ENCODE measurements around the gene REM1. TPM values are rescaled to one million over a fixed set of nuclear protein-coding genes. Genes with fewer than 3 reads are reported as not detected.

REM1 gene
- total and polyA plus RNA-seq, 2 experiments from 2014 or later = 0.28 TPM; not detected in 1

- no peak overlapping the region for H3K27ac ChIP-seq (ENCODE audit: low read depth)
- no peak overlapping the region for H2AFZ ChIP-seq
- no peak overlapping the region for H3K4me3 ChIP-seq
- no peaks in the 10 kb centered on the region for H3K9me2 ChIP-seq (ENCODE audit: insufficient read depth)
- no peaks in the 10 kb centered on the region for H3K27me3 ChIP-seq (ENCODE audit: insufficient read depth)
- peaks cover 20% of the 10 kb centered on the region for H3K27me3 Mint-ChIP-seq (ENCODE audit: insufficient read depth, low read depth, poor library complexity)
- peaks cover 77% of the 10 kb centered on the region for H3K9me3 Mint-ChIP-seq
- no peak overlapping the region for H3K4me2 ChIP-seq
- no peaks in the 10 kb centered on the region; the same call in 1 of the 2 replicates for H3F3A ChIP-seq (replicated peaks; ENCODE audit: low read depth)
- H3K36me3 ChIP-seq (ENCODE audit: insufficient read depth) = no peaks in the 10 kb centered on the region
- TF ChIP-seq, protein P1, sequence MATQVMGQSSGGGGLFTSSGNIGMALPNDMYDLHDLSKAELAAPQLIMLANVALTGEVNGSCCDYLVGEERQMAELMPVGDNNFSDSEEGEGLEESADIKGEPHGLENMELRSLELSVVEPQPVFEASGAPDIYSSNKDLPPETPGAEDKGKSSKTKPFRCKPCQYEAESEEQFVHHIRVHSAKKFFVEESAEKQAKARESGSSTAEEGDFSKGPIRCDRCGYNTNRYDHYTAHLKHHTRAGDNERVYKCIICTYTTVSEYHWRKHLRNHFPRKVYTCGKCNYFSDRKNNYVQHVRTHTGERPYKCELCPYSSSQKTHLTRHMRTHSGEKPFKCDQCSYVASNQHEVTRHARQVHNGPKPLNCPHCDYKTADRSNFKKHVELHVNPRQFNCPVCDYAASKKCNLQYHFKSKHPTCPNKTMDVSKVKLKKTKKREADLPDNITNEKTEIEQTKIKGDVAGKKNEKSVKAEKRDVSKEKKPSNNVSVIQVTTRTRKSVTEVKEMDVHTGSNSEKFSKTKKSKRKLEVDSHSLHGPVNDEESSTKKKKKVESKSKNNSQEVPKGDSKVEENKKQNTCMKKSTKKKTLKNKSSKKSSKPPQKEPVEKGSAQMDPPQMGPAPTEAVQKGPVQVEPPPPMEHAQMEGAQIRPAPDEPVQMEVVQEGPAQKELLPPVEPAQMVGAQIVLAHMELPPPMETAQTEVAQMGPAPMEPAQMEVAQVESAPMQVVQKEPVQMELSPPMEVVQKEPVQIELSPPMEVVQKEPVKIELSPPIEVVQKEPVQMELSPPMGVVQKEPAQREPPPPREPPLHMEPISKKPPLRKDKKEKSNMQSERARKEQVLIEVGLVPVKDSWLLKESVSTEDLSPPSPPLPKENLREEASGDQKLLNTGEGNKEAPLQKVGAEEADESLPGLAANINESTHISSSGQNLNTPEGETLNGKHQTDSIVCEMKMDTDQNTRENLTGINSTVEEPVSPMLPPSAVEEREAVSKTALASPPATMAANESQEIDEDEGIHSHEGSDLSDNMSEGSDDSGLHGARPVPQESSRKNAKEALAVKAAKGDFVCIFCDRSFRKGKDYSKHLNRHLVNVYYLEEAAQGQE (IDR thresholded peaks at IDR 0.05; ENCODE audit: unreplicated experiment) = no peak
- TF ChIP-seq POLR2AphosphoS5 (IDR thresholded peaks at IDR 0.05; ENCODE audit: low read depth) = no peak
- no peak for TF ChIP-seq STAT1 (IDR thresholded peaks at IDR 0.05; ENCODE audit: unreplicated experiment)
- TF ChIP-seq ZNF462 (CRISPR knock-in tag; IDR thresholded peaks at IDR 0.05) = no peak
- TF ChIP-seq CREB1 (CRISPR knock-in tag; IDR thresholded peaks at IDR 0.05; ENCODE audit: low read depth) = no peak
- no peak for TF ChIP-seq JUNB (IDR thresholded peaks at IDR 0.05; ENCODE audit: unreplicated experiment)
- no peak for TF ChIP-seq ETS1 (IDR thresholded peaks at IDR 0.05)
- no peak for TF ChIP-seq ZNF331 (CRISPR knock-in tag; IDR thresholded peaks at IDR 0.05; ENCODE audit: low read depth)
- TF ChIP-seq ZNF114 (CRISPR knock-in tag; IDR thresholded peaks at IDR 0.05) = no peak
- no peak for TF ChIP-seq NANOG (IDR thresholded peaks at IDR 0.05; ENCODE audit: borderline replicate concordance)
- TF ChIP-seq EZH2phosphoT487 (IDR thresholded peaks at IDR 0.05; ENCODE audit: unreplicated experiment) = no peak
- TF ChIP-seq EZH2 (IDR thresholded peaks at IDR 0.05; ENCODE audit: low read depth, unreplicated experiment) = no peak
- TF ChIP-seq, protein P2, sequence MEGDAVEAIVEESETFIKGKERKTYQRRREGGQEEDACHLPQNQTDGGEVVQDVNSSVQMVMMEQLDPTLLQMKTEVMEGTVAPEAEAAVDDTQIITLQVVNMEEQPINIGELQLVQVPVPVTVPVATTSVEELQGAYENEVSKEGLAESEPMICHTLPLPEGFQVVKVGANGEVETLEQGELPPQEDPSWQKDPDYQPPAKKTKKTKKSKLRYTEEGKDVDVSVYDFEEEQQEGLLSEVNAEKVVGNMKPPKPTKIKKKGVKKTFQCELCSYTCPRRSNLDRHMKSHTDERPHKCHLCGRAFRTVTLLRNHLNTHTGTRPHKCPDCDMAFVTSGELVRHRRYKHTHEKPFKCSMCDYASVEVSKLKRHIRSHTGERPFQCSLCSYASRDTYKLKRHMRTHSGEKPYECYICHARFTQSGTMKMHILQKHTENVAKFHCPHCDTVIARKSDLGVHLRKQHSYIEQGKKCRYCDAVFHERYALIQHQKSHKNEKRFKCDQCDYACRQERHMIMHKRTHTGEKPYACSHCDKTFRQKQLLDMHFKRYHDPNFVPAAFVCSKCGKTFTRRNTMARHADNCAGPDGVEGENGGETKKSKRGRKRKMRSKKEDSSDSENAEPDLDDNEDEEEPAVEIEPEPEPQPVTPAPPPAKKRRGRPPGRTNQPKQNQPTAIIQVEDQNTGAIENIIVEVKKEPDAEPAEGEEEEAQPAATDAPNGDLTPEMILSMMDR (conservative IDR thresholded peaks at IDR 0.05; ENCODE audit: low read depth in 2 of 2) = no peak
- no peaks in the 10 kb centered on the region; the same call in 2 of the 3 replicates for H3K4me1 Mint-ChIP-seq
- no peak overlapping the region for H3K27ac Mint-ChIP-seq
- H4K20me1 ChIP-seq (replicated peaks; ENCODE audit: insufficient read depth) = no peaks in the 10 kb centered on the region
- no peaks in the 10 kb centered on the region for H3K79me2 ChIP-seq (replicated peaks; ENCODE audit: insufficient read depth)
- DNase-seq (ENCODE audit: low spot score) = no peak
- no peaks in the 10 kb centered on the region; the same call in 1 of the 3 replicates for H3K36me3 Mint-ChIP-seq (ENCODE audit: low read depth)
- no peak overlapping the region for H3K4me3 Mint-ChIP-seq
- peaks cover 7% of the 10 kb centered on the region for H3K4me1 ChIP-seq (ENCODE audit: insufficient read depth)
- ATAC-seq = no peak
These were observed 25.4 kb downstream of the REM1 start for GRCh38 chr20:31500527-31500926.

Measured in GM23338 (cell line).